ENCODE results near the gene GABRE.

- TF ChIP-seq CTCF (IDR thresholded peaks at IDR 0.05) (no peak), EP300 (IDR thresholded peaks at IDR 0.05) (no peak), POLR2AphosphoS5 (IDR thresholded peaks at IDR 0.05) (no peak), POLR2A (IDR thresholded peaks at IDR 0.05) (no peak)
Observed at GRCh38 chrX:151985955-151986354, 11.5 kb upstream of the GABRE start.
